Measurements from ENCODE around the gene GPN1.

DNA sequence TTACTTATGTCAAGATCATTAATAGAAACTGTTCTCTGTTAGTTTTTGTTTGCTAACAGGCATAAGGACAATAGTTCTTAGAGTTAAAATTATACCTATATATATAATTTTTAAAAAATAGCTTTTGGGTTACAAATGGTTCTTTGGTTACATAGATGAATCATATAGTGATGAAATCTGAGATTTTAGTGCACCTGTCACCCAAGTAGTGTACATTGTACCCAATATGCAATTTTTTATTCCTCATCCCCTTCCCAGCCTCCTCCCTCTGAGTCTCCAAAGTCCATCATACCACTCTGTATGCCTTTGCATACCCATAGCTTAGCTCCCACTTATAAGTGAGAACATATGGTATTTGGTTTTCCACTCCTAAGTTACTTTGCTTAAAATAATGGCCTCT is 61.2 kb downstream of the GPN1 start:
- TF ChIP-seq, protein P1, sequence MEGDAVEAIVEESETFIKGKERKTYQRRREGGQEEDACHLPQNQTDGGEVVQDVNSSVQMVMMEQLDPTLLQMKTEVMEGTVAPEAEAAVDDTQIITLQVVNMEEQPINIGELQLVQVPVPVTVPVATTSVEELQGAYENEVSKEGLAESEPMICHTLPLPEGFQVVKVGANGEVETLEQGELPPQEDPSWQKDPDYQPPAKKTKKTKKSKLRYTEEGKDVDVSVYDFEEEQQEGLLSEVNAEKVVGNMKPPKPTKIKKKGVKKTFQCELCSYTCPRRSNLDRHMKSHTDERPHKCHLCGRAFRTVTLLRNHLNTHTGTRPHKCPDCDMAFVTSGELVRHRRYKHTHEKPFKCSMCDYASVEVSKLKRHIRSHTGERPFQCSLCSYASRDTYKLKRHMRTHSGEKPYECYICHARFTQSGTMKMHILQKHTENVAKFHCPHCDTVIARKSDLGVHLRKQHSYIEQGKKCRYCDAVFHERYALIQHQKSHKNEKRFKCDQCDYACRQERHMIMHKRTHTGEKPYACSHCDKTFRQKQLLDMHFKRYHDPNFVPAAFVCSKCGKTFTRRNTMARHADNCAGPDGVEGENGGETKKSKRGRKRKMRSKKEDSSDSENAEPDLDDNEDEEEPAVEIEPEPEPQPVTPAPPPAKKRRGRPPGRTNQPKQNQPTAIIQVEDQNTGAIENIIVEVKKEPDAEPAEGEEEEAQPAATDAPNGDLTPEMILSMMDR (IDR thresholded peaks at IDR 0.05): no peak
- TF ChIP-seq POLR2A (IDR thresholded peaks at IDR 0.05): no peak
